GM12878 (cell line): ENCODE results near the gene MMP14. TPM values are rescaled to one million over a fixed set of nuclear protein-coding genes. Genes with fewer than 3 reads are reported as not detected.

Experiments
- ATAC-seq: fragments of 200-7000 bp; cut with Tn5 transposase; 3 replicates; pipeline ENCODE4 v1.9.1; 2020; ENCODE audit warnings: mild to moderate bottlenecking, moderate library complexity
- BruUV-seq: library from RNA; stranded (reverse); fragments of 400-500 nt; replicated peaks from 2 replicates; lab custom pipeline; 2021; lab: Mats Ljungman, UMichigan
- CTCF ChIA-PET: fragments of 300-600 bp; sonication (Branson Sonifier 250); formaldehyde crosslinking; extraction: SDS; loops from one replicate; lab custom pipeline; 2021; ENCODE audit warnings: inconsistent platforms; lab: Yijun Ruan, JAX
- POLR2A ChIA-PET: fragments of 350-600 bp; formaldehyde crosslinking; extraction: SDS; loops from one replicate; lab custom pipeline; 2021; ENCODE audit warnings: inconsistent platforms; lab: Charles Lee
- RAD21 ChIA-PET: fragments of 300-600 bp; sonication (Branson Sonifier 250); formaldehyde crosslinking; loops from one replicate; lab custom pipeline; 2023; ENCODE audit warnings: antibody characterized with exemption; ENCODE audit not compliant: unreplicated experiment; lab: Charles Lee
- SMC1A ChIA-PET: fragments of 300-600 bp; sonication (Branson Sonifier 250); formaldehyde crosslinking; loops from one replicate; lab custom pipeline; 2023; ENCODE audit not compliant: unreplicated experiment, uncharacterized antibody; lab: Charles Lee
- DNase-seq: peaks from one replicate; pipeline ENCODE4 v3.0.0-alpha.2; 2011; ENCODE audit warnings: low read depth, low spot score
- FAIRE-seq: peaks from 3 replicates; lab custom pipeline; 2011; peaks lifted over from hg19 to GRCh38; lab: Jason Lieb, UNC
- H2AFZ ChIP-seq: 2 replicates; pipeline ENCODE4 v1.6.0; 2011; ENCODE audit warnings: low read depth, low read length, control low read depth; ENCODE audit not compliant: control insufficient read depth
- H3K27ac ChIP-seq: 2 replicates; pipeline ENCODE4 v1.5.1; 2011; ENCODE audit warnings: control low read depth; ENCODE audit not compliant: control insufficient read depth, insufficient read depth
- H3K27me3 ChIP-seq, 2 experiments: replicated peaks in 1 of 2; 2 replicates each; pipeline versions ENCODE4 v1.6.0 to v1.6.1; 2011; ENCODE audit warnings: low read length in 1 of 2; ENCODE audit not compliant: control insufficient read depth in 2 of 2, insufficient read depth in 2 of 2
- H3K36me3 ChIP-seq, 2 experiments: 2 replicates each; pipeline ENCODE4 v1.5.1; 2011; ENCODE audit warnings: low read length in 1 of 2; ENCODE audit not compliant: control insufficient read depth in 2 of 2, insufficient read depth in 2 of 2
- H3K4me1 ChIP-seq: 2 replicates; pipeline ENCODE4 v1.6.1; 2011; ENCODE audit warnings: mild to moderate bottlenecking, low read length, moderate library complexity, mixed read lengths; ENCODE audit not compliant: control insufficient read depth, insufficient read depth
- H3K4me2 ChIP-seq: 2 replicates; pipeline ENCODE4 v1.6.0; 2011; ENCODE audit warnings: control low read depth; ENCODE audit not compliant: control insufficient read depth, insufficient read depth
- H3K4me3 ChIP-seq: fragments of 200-600 bp; sonication (generic); 2 replicates; pipeline ENCODE4 v1.5.1; 2016
- H3K79me2 ChIP-seq: 2 replicates; pipeline ENCODE4 v1.6.0; 2011; ENCODE audit warnings: low read length; ENCODE audit not compliant: control insufficient read depth, insufficient read depth
- H3K9ac ChIP-seq: 2 replicates; pipeline ENCODE4 v1.8.0; 2011; ENCODE audit warnings: low read length, control low read depth, mixed read lengths; ENCODE audit not compliant: control insufficient read depth, insufficient read depth
- H3K9me3 ChIP-seq: replicated peaks from 3 replicates; pipeline ENCODE4 v1.5.1; 2011; ENCODE audit warnings: mild to moderate bottlenecking, low read length; ENCODE audit not compliant: control insufficient read depth, insufficient read depth
- H4K20me1 ChIP-seq: 2 replicates; pipeline ENCODE4 v1.6.0; 2011; ENCODE audit not compliant: control insufficient read depth, insufficient read depth
- CHD2 ChIP-seq: IDR thresholded peaks from 2 replicates; pipeline ENCODE4 v1.6.1; 2011; ENCODE audit warnings: low read depth, low read length, improper control_type of control experiment, borderline replicate concordance
- ESRRA ChIP-seq: IDR thresholded peaks from 2 replicates; pipeline ENCODE4 v1.6.1; 2012; ENCODE audit warnings: mild to moderate bottlenecking, low read length, improper control_type of control experiment
- MLLT1 ChIP-seq: fragments of 450-650 bp; IDR thresholded peaks from 2 replicates; pipeline ENCODE4 v1.6.1; 2016; ENCODE audit warnings: mild to moderate bottlenecking
- MYB ChIP-seq: fragments of 150-350 bp; IDR thresholded peaks from 2 replicates; pipeline ENCODE4 v1.6.1; 2014; ENCODE audit warnings: mild to moderate bottlenecking, low read depth, low read length, borderline replicate concordance
- NFYB ChIP-seq: IDR thresholded peaks from 2 replicates; pipeline ENCODE4 v1.6.1; 2011; ENCODE audit warnings: low read depth, mild to moderate bottlenecking, low read length, improper control_type of control experiment, moderate library complexity; ENCODE audit not compliant: insufficient read depth
- POLR2AphosphoS5 ChIP-seq: IDR thresholded peaks from 2 replicates; pipeline ENCODE4 v1.6.1; 2011; ENCODE audit warnings: mild to moderate bottlenecking, low read length, inconsistent platforms
- ZNF217 ChIP-seq: fragments of 450-650 bp; IDR thresholded peaks from 2 replicates; pipeline ENCODE4 v1.6.1; 2017; ENCODE audit warnings: antibody characterized with exemption, mild to moderate bottlenecking
- WGBS: methylation state at CpG from one replicate; pipeline ENCODE4 v1.1.6; 2016; ENCODE audit warnings: low lambda C conversion rate; ENCODE audit not compliant: insufficient replicate concordance, insufficient coverage; ENCODE audit errors: missing lambda C conversion rate; 5-methylcytosine and 5-hydroxymethylcytosine counted together
- in situ Hi-C: fragments of 300-500 bp; cut with MboI; formaldehyde crosslinking; loops from 9 replicates; pipeline ENCODE4 v1.14.3; 2018; ENCODE audit warnings: mixed read lengths
- intact Hi-C: fragments of 100-400 bp; cut with micrococcal nuclease; formaldehyde crosslinking; loops from one replicate; pipeline ENCODE4 v1.14.2; 2022; ENCODE audit not compliant: unreplicated experiment
- polyA plus RNA-seq, 11 experiments: library from polyadenylated mRNA; depleted of rRNA in 4 of 11; unstranded in 6 of 11; stranded (reverse) in 5 of 11; fragments of >200 nt; fragmentation: Nextera tagmentation in 4 of 11; fragmentation: Illumina TruSeq in 1 of 11; extraction: Ambion mirVana in 4 of 11; extraction: Trizol in 1 of 11; gene quantifications; 1 replicate in 1 of 11; 2 replicates in 10 of 11; pipeline versions ENCODE4 v1.2.1 to v1.2.3, GENCODE V29; 2011 to 2016; ENCODE audit warnings: inconsistent platforms in 2 of 11, missing spikeins in 2 of 11, low read depth in 1 of 11
- total RNA-seq, 4 experiments: library from RNA; depleted of rRNA in 3 of 4; stranded (reverse); fragments of >200 nt in 3 of 4; fragmentation: Illumina TruSeq in 1 of 4; extraction: Trizol in 1 of 4; gene quantifications; 2 replicates each; pipeline versions ENCODE4 v1.2.1 to v1.2.3, GENCODE V29; 2013 to 2021
- TF ChIP-seq, protein P1 (sequence below): fragments of 450-650 bp; IDR thresholded peaks from 2 replicates; pipeline ENCODE4 v1.6.1; 2017; ENCODE audit warnings: borderline replicate concordance

The MMP14 gene
- total and polyA plus RNA-seq, 10 of the 15 experiments (the other 5 are each of a cell fraction or from before 2014, with no cell fraction given), result 0.31 to 1.9 (median 0.70) TPM; not detected in 2

DNA sequence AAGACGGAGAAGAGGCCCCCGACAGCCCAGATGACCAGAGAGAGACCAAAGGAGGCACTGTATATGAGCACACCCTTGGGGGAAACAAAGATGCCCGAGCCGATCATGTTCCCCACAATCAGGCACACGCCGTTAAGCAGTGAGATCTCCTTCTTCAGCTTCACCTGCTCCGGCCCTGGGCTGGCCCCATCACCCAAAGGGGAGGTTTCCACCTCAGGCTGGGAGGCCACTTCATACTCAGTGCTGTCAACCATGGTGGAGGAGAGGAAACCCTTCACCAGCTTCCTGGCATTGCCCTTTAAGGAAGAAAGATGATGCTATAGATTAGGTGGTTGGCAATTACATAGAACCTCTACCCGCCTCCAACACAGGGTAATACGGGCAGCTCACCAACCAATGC lies 23.2 kb upstream of the MMP14 start:
- no peak for DNase-seq
- TF ChIP-seq POLR2AphosphoS5 (no peak), CHD2 (no peak), NFYB (no peak), MLLT1 (0 out of 2 replicates have a peak, but pooled peaks have one; percentile 6), MYB (no peak), ZNF217 (no peak), ESRRA (no peak)
- TF ChIP-seq, protein P1, sequence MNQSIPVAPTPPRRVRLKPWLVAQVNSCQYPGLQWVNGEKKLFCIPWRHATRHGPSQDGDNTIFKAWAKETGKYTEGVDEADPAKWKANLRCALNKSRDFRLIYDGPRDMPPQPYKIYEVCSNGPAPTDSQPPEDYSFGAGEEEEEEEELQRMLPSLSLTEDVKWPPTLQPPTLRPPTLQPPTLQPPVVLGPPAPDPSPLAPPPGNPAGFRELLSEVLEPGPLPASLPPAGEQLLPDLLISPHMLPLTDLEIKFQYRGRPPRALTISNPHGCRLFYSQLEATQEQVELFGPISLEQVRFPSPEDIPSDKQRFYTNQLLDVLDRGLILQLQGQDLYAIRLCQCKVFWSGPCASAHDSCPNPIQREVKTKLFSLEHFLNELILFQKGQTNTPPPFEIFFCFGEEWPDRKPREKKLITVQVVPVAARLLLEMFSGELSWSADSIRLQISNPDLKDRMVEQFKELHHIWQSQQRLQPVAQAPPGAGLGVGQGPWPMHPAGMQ, result no peak
- SMC1A ChIA-PET, result interaction anchor here (0.6 to 16.0 kb wide), 13 partner anchors 10 to 243 kb away, joined by 3 to 395 read pairs (median 4); partner anchors contain the start of genes LRP10, MRPL52 and OXA1L
- RAD21 ChIA-PET, result interaction anchor here (0.9 to 14.2 kb wide), 11 partner anchors 9 to 321 kb away, joined by 3 to 219 read pairs (median 5); partner anchors contain the start of gene OXA1L
- Histone ChIP-seq H3K9me3 (no peaks in the 10 kb centered on the region), H4K20me1 (no peaks in the 10 kb centered on the region), H3K4me3 (peak overlapping the region; percentile 61), H3K27me3 (no peaks in the 10 kb centered on the region), H3K36me3 (no peaks in the 10 kb centered on the region), H3K4me1 (peaks cover 24% of the 10 kb centered on the region), H2AFZ (no peak overlapping the region), H3K79me2 (peaks cover 50% of the 10 kb centered on the region), H3K4me2 (peak overlapping the region; percentile 86), H3K9ac (peak overlapping the region; percentile 60), H3K27ac (peak overlapping the region; percentile 61)
- intact Hi-C loops (no loop called here), in situ Hi-C loops (no loop called here)
- CTCF ChIA-PET, result interaction anchor here (0.6 to 15.1 kb wide), 16 partner anchors 10 to 248 kb away, joined by 3 to 324 read pairs (median 5); no protein-coding TSS in a partner anchor
- no peak for FAIRE-seq
- WGBS, result 97% methylated on average over 9 of the region's 9 CpGs
- ATAC-seq, result peak; percentile 16
- BruUV-seq, result no TSS peak
- POLR2A ChIA-PET, result interaction anchor here (0.6 to 17.5 kb wide), 9 partner anchors 10 to 333 kb away, joined by 3 to 245 read pairs (median 4); partner anchors contain the start of gene OXA1L
